Rectal smooth muscle tissue (tissue), 1 donor: Measurements from ENCODE around the gene TENM3.

Experiments used
- H3K27ac ChIP-seq: one replicate; pipeline ENCODE4 v1.7.0; 2013; ENCODE audit warnings: low read depth, low read length, inconsistent platforms
- H3K27me3 ChIP-seq: one replicate; pipeline ENCODE4 v1.7.0; 2013; ENCODE audit warnings: low read length; ENCODE audit not compliant: control insufficient read depth, insufficient read depth
- H3K36me3 ChIP-seq: one replicate; pipeline ENCODE4 v1.7.0; 2013; ENCODE audit warnings: low read length; ENCODE audit not compliant: control insufficient read depth, insufficient read depth
- H3K4me1 ChIP-seq: one replicate; pipeline ENCODE4 v1.7.0; 2013; ENCODE audit warnings: low read length; ENCODE audit not compliant: control insufficient read depth, insufficient read depth
- H3K4me3 ChIP-seq: one replicate; pipeline ENCODE4 v1.7.0; 2013; ENCODE audit warnings: low read length
- H3K9ac ChIP-seq: one replicate; pipeline ENCODE4 v1.7.0; 2013; ENCODE audit warnings: low read length

The TENM3 gene

DNA sequence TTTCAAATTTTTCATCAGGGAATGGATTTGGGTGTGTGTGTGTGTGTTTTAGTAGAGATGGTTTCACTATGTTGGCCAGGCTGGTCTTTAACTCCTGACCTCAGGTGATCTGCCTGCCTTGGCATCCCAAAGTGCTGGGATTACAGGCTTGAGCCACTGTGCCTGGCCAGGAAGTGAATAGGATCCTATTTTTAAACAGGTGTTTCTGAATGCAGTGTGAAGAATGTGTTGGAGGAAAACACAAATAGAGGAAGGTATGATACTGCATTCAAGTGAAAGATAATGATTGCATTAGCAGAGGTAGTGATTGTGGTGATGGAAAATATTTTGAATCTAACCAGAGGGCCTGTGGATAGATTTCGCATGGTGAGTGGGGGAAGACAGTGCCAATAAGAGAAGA, 189.6 kb downstream of the TENM3 start:
- H3K9ac ChIP-seq, result no peak overlapping the region

GRCh38 chr4:182434720-182435119, 191.5 kb downstream of the TENM3 start:
- H3K9ac ChIP-seq, result no peak overlapping the region
- no peaks in the 10 kb centered on the region for H3K36me3 ChIP-seq
- peaks cover 5% of the 10 kb centered on the region for H3K4me1 ChIP-seq
- H3K27me3 ChIP-seq, result no peaks in the 10 kb centered on the region
- no peak overlapping the region for H3K27ac ChIP-seq
- H3K4me3 ChIP-seq, result no peak overlapping the region

More for the DNA sequence above, 189.6 kb downstream of the TENM3 start:
- H3K27ac ChIP-seq, result no peak overlapping the region
- H3K4me1 ChIP-seq, result peaks cover 5% of the 10 kb centered on the region
- no peaks in the 10 kb centered on the region for H3K27me3 ChIP-seq
- no peak overlapping the region for H3K4me3 ChIP-seq
- no peaks in the 10 kb centered on the region for H3K36me3 ChIP-seq

DNA sequence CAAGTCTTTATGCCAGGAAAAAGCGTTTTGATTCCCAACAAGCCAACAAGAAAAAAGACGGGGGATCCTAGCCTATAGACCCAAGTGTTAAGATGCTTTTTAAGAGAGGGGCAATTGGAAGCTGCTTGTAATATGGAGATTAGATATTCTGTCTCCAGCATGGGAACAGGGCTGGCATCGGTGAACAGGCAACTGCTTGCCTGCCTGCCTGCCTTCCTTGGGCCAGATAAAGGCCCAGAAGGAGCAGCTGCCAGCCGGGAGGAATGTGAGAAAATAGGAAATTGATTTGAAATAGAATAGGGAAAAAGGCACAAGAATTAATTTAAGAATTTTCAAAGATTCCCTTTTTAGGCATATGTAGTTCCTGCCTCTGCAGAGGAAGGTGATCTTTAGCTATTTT, 192.2 kb downstream of the TENM3 start:
- Histone ChIP-seq H3K27ac (no peak overlapping the region), H3K4me3 (no peak overlapping the region), H3K27me3 (no peaks in the 10 kb centered on the region), H3K4me1 (peaks cover 5% of the 10 kb centered on the region), H3K36me3 (no peaks in the 10 kb centered on the region), H3K9ac (no peak overlapping the region)

DNA sequence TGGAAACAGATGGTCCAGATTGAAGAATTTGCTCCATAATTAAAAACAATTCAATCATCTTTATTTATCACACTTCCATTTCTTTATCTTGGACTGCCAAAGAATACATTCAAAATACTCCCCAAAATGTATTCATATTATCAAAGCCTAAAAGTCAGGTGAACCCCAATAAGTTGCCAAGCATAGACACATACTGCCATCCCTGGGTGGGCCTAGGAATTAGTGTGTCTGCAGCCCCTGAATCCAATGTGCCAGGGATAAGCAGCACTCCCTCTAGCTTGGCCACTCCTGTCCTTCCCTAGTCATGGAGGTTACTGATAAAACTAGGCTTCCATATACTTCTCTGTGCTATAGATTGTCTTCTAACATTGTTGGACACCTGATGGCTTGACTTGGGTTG, 199.9 kb downstream of the TENM3 start:
- Histone ChIP-seq H3K9ac (no peak overlapping the region), H3K36me3 (no peaks in the 10 kb centered on the region), H3K4me3 (no peak overlapping the region), H3K27ac (no peak overlapping the region), H3K4me1 (no peaks in the 10 kb centered on the region), H3K27me3 (no peaks in the 10 kb centered on the region)

GRCh38 chr4:182447767-182448280, 204.6 kb downstream of the TENM3 start:
- Histone ChIP-seq H3K9ac (no peak overlapping the region), H3K27ac (peak overlapping the region; percentile 71), H3K27me3 (no peaks in the 10 kb centered on the region), H3K4me3 (peak overlapping the region; percentile 63), H3K36me3 (no peaks in the 10 kb centered on the region), H3K4me1 (peaks cover 9% of the 10 kb centered on the region)

DNA sequence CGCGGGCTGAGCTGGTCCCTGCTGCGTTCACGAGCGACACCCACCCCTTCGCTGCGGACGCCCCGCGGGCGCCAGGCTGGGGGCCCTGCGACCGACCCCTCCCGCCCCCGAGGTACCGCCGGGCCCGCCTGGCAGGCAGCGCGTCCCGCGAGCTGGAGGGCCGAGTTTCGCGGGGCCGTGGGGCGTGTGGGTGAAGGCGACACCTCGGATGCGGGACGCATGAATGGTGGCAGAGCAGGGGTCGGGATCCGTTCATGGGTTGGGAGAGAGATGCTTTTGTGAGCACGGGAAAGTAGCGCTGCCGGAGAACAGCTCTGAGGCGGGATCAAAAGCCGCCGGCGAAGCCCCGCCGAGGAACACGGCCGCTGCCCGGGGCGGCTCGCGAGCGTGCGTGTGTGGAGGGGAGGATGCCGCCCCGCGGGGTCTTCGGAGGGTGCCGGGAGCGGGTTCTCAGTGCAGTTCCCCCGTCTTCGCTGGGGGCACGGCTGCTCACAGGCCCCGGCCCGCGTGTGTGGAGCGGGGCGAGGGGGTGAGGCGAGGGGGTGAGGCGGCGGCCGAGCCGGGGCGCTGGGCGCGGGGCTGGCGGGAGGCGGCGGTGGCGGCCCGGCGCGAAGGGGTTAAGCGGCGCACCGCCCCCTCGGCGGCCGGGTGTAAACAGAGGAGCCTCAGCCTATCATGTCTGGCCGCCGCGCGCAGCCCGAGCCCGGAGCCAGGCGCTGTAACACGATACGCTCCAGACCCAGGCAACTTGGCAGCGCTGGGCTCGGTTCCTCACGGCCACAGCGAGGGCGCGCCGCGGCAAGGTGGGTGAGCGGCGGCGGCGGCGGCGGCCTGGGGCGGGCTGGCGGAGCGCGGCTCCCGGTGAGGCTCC, 205.3 kb downstream of the TENM3 start:
- Histone ChIP-seq H3K27me3 (no peaks in the 10 kb centered on the region), H3K4me1 (peaks cover 9% of the 10 kb centered on the region), H3K4me3 (peak overlapping the region; percentile 63), H3K27ac (peak overlapping the region; percentile 71), H3K36me3 (no peaks in the 10 kb centered on the region), H3K9ac (no peak overlapping the region)

DNA sequence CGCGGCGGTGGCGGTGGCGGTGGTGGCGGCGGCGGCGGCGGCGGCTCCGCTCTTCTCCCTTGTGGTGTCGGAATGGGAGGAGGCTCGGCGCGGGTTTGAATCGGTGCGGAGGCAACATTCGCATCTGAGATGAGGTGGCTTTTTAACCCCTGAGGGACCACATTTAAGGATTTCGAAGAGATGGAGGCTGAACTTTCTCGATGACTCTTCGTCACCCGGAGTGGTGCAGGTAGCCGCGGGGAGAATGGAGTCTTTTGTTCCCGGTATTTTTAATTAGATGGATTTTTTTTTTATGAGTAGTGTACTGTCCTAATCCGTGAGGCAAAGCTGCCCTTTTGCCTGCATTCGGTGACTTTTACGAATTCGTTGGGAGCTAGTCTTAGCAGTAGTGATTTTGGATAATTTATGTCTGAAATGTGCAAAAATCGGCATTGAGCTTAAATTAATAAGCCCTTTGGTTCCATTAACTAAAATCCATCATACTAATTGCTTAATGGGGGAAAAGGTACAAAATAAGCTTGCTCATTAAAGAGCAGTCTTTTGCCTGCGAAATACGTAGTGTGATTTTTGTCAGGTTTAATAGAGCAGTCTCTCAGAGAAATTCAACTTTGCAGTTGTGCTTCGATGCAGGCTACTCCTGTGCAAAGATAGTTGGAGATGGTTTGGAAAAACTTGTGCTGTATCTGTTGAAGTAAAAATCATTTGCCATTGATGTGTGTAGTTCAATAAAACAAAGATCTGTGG, 206.2 kb downstream of the TENM3 start:
- Histone ChIP-seq H3K4me1 (peaks cover 15% of the 10 kb centered on the region), H3K9ac (no peak overlapping the region), H3K36me3 (no peaks in the 10 kb centered on the region), H3K27me3 (no peaks in the 10 kb centered on the region), H3K27ac (peak overlapping the region; percentile 61), H3K4me3 (peak overlapping the region; percentile 61)

DNA sequence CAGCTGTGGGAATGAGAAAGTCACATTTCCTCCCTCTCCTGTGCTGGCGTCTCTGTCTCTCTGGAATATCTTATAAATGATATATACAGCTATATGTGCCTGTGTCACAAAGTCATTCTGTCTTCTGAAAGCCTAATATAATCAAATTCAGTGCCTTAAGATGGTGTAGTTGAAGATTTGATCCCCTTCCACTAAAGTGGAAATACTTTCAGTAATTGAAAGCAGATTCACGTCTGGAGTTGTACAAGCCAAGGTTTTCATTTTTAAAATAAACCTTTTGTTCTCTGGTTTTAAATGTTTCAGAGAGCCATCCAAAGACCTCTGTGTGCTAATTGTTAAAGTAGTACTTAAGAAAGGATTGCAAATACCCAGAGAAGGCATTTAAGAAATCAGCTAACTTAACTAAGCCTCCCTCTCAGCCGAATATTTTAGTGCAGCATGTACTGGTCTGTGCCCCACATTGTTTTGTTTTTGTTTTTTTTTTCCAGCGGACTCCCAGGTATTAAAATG, 206.8 kb downstream of the TENM3 start:
- Histone ChIP-seq H3K4me1 (peaks cover 15% of the 10 kb centered on the region), H3K9ac (no peak overlapping the region), H3K36me3 (no peaks in the 10 kb centered on the region)

GRCh38 chr4:182451441-182451840, 208.2 kb downstream of the TENM3 start:
- Histone ChIP-seq H3K27me3 (no peaks in the 10 kb centered on the region), H3K36me3 (no peaks in the 10 kb centered on the region), H3K4me3 (no peak overlapping the region), H3K27ac (no peak overlapping the region), H3K4me1 (peaks cover 18% of the 10 kb centered on the region), H3K9ac (no peak overlapping the region)

More for the DNA sequence above, 206.8 kb downstream of the TENM3 start:
- peak overlapping the region; percentile 61 for H3K4me3 ChIP-seq
- H3K27ac ChIP-seq, result peak overlapping the region; percentile 32
- no peaks in the 10 kb centered on the region for H3K27me3 ChIP-seq

GRCh38 chr4:182453830-182454229, 210.6 kb downstream of the TENM3 start:
- H3K9ac ChIP-seq, result no peak overlapping the region
- H3K4me3 ChIP-seq, result no peak overlapping the region
- peaks cover 18% of the 10 kb centered on the region for H3K4me1 ChIP-seq
- H3K27ac ChIP-seq, result no peak overlapping the region
- no peaks in the 10 kb centered on the region for H3K27me3 ChIP-seq
- no peaks in the 10 kb centered on the region for H3K36me3 ChIP-seq

DNA sequence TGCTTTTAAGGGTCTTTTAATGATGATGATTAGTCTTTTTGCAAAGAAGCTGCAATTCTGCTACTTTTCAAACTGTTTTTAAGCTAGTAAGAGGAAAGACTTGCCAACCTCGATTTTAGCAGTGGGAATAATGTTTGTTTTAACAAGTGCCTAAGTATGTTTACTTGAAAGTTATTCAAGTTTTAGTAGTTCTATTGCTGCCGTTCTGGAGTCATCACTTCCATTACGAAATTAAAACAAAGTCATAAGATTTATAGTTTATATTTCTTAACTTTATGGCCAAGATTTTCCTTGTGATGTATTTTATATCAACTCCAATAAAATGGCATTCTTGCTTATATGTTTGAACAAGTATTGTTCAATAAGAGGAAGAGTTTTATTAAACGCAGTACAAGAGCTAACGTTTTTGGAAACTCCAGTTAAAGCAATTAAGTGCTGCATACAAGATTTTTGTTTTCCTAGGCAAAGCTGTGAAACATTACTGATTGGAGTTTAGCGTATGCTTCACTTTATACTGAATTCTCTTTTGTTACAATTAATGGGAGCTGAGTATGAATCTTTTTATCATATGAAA, 211.3 kb downstream of the TENM3 start:
- peaks cover 18% of the 10 kb centered on the region for H3K4me1 ChIP-seq
- no peaks in the 10 kb centered on the region for H3K36me3 ChIP-seq
- no peak overlapping the region for H3K9ac ChIP-seq
- H3K27ac ChIP-seq, result no peak overlapping the region
- no peak overlapping the region for H3K4me3 ChIP-seq
- no peaks in the 10 kb centered on the region for H3K27me3 ChIP-seq

- no peak overlapping the region for H3K4me3 ChIP-seq
- H3K36me3 ChIP-seq, result no peaks in the 10 kb centered on the region
- H3K9ac ChIP-seq, result no peak overlapping the region
- H3K4me1 ChIP-seq, result no peaks in the 10 kb centered on the region
- no peaks in the 10 kb centered on the region for H3K27me3 ChIP-seq
- H3K27ac ChIP-seq, result no peak overlapping the region
Measured at GRCh38 chr4:182465114-182465513, 221.9 kb downstream of the TENM3 start.
